Erythroblast (primary cell): ENCODE results near the gene CDH22.

ENCODE experiments used
- DNase-seq, 2 experiments: peaks; one replicate each; lab custom pipeline; 2025; lab: John Stamatoyannopoulos, UW
- GATA1 ChIP-seq: IDR thresholded peaks from 2 replicates; pipeline ENCODE4 v1.6.1; 2011; ENCODE audit warnings: low read depth, mild to moderate bottlenecking, control low read depth, low read length, moderate library complexity
- POLR2A ChIP-seq: IDR thresholded peaks from 2 replicates; pipeline ENCODE4 v1.6.1; 2011; ENCODE audit warnings: mild to moderate bottlenecking, low read length

The CDH22 gene

DNA sequence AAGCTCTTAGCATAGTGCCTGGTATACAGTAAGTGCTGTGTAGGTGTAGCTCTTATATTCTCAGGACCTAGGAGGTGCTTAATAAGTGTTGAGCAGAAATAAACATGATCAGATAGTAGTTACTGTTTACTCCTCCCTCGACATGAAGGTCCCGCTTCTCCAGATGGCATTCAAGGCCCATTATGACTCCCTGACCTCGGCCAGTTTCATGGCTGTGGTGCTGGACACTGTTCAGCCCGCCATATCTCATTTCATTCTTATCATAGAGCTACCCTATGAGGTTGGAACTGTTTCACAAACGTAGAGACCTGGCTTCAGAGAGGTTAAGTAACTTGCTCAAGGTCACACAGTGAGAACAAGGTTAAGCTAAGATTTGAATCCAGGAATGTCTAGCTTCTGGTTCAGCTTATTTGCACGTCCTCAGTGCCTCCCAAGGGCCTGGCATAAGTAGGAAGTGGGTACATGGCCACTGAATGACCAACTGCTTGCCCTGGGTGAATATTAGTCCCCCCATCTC lies 151.2 kb downstream of the CDH22 start:
- no peak for DNase-seq
- TF ChIP-seq POLR2A (no peak), GATA1 (no peak)

DNA sequence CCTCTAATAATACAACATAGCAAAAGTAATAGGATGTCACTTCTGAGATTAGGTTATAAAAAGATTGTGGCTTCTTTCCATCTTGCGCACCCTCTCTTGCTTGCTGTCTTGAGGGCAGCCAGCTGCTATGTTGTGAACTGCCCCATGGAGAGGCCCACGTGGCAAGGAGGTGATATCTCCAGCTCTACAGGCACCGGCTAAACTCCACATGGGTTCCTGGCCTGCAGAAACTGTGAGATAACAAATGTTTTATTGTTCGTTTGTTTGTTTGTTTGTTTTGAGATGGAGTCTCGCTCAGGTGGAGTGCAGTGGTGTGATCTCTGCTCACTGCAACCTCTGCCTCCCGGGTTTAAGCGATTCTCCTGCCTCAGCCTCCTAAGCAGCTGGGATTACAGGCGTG lies 152.2 kb downstream of the CDH22 start:
- TF ChIP-seq GATA1 (no peak), POLR2A (no peak)
- peak in 1 of 2 experiments; percentile 14 for DNase-seq

DNA sequence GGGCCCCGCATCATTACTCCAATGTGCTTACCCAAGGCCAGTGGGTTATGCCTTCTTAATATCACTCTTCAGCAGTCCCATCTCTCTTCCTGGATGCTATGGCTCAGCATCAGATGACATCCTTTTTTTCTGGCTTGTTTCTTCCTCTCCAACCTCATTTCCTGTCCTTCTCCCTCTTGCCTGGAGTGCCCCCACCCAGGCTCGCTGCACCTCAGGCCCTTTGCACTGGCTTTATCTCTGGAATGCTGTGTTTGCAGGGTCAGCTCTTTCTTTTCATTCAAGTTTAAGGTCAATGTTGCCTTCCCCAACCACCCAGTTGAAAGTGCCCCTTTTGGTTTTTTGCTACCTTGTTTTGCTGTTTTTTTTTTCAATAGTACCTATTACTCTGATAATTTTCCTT lies 153.5 kb downstream of the CDH22 start:
- no peak for DNase-seq
- TF ChIP-seq GATA1: no peak

DNA sequence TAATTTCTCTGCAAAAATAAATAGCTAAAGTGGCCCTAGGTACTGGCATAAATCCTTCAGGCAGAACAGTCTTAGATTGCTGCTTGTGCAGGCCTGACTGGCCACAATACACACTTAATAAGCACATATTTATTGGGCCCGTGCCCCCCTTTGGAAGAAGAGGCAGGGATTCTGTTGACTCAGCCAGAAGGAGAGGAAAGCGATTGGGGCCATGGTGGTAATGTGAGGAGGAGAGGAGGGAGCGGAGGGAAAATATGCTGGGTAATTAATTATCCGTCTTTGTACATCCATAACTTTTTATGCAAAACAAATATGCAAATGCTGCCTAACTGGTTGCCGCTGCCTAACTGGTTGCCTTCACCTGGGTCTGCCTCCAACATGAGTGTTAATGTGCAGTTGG lies 154.0 kb downstream of the CDH22 start:
- TF ChIP-seq POLR2A (no peak), GATA1 (no peak)
- no peak for DNase-seq

DNA sequence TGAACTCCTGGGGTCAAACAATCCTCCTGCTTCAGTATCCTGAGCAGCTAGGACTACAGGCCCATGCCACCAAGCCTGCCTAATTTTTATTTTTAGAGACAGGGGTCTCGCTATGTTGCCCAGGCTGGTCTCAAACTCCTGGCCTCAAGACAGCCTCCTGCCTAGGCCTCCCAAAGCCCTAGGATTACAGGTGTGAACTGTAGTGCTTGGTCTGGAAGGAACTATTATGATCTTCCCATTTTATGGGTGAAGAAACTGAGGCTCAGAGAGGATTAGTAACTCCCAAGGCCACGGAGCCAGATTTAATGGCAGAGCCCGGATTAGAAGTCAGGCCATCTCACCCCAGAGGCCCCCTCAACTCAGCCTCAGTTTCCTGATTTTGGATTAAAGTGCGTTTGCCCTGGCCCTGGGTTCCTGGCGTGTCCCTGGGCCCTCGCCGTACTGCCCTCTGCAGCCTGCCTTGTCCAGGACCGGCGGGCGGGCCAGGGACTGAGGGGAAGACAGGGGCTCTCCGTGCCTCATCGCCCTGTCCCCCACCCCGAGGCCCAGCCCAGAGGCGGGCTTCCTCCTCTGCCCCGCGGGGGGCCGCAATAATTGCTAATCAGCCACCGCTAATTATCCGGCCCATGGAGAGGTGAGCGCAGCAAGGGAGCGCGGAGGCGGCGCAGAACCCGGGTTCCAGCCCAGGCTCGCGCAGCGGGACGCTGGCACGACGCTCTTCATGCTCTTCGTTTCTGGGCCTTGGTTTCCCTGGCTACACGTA lies 155.3 kb downstream of the CDH22 start:
- TF ChIP-seq POLR2A (no peak), GATA1 (no peak)
- DNase-seq: no peak

DNA sequence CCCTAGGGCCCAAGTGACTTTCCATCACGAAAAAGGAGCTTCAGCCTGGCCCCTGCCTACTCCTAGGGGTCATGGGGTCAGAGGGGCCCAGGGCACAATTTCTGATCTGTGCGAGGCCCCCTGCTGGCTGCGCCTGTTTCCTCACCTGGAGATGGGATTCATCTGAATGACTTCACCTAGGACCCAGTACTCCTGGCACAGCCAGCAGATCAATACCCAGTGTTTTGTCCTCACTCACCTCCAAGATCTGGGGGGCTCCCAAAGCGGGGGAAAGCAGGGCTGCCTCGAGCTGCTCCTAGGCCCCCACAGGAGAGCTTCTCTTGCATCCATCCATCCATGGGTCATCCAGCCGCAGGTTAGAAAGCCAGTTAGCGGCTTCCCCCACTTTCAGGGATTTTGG lies 156.4 kb downstream of the CDH22 start:
- peak in 1 of 2 experiments; percentile 14 for DNase-seq
- no peak for TF ChIP-seq GATA1

DNA sequence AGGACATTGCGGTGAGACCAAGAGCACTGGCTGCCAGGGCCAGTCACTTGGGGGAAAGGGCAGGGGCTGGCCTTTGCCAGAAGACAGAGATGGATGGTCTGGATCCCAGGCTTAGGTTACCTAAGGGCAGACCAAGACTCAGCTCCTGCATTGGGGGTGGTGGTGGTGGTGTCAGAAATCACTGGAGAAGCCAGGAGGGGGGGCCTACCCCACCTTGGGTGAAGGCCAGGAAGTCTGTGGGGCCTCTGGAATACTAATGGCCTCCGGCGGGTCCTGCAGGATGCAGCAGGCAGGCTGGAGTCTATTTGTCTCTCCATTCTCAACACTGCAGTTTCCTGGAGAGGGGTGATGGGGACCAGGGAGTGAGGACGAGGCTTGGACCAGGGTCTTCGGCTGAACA lies 157.4 kb downstream of the CDH22 start:
- no peak for DNase-seq
- TF ChIP-seq GATA1: no peak
- no peak for TF ChIP-seq POLR2A

DNA sequence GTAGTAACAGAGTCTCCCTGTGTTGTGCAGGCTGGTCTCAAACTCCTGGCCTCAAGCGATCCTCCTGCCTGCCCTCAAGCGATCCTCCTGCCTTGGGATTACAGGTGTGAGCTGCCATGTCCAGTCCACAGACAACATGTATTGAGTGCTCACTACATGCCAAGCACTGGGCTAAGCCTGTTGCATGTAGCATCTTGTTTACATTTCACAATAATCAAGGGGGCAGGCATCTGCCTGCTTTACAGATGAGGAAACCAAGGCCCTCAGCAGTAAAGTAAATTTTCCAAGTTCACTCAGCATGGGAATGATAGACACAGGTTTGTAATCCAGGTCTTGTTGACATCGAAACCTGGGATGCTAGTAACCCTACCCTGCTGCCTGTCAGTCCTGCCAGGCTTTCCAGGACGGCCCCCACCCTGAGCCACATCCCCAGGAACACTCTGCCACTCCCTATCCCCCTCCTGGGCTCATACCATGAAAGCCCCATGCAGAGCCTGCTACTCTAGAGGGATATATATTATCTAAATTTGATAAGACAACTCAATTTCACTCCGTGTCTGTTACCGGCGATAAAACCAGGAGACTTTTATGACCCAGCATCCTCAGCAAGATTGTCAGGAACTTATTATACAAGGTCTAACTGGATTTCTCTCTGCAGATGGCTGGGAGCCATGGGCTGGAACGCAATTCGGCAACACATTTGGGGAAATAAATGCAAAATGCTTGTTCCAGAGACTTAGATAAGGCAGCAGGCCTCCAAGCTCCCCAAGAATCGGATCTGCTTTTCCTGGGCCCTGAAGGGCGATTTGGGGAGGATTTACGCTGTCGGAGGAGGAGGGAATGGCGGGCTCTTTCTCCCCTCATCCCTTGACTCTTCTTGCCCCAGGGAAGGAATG lies 159.7 kb downstream of the CDH22 start:
- TF ChIP-seq GATA1 (no peak), POLR2A (no peak)
- DNase-seq: no peak

DNA sequence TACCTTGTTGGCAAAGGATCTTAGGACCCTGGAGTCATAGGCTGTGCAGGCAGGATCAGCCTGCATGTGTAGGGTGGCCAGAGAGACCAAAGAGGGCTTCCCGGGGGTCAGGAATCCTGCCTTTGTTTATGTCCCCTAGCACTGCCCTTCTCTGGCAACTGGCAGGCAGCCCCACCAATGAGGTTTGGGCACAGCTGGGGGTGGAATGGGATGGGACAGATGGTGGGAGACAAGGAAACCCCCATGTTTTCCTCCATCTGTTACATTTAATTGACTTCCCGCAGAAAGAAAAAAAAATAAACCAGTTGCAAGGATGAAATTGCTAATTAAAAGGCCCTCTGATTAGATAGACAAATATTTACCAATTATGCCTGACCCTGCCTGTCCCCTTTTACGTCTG lies 162.6 kb downstream of the CDH22 start:
- TF ChIP-seq GATA1: no peak
- no peak for TF ChIP-seq POLR2A
- DNase-seq: no peak

DNA sequence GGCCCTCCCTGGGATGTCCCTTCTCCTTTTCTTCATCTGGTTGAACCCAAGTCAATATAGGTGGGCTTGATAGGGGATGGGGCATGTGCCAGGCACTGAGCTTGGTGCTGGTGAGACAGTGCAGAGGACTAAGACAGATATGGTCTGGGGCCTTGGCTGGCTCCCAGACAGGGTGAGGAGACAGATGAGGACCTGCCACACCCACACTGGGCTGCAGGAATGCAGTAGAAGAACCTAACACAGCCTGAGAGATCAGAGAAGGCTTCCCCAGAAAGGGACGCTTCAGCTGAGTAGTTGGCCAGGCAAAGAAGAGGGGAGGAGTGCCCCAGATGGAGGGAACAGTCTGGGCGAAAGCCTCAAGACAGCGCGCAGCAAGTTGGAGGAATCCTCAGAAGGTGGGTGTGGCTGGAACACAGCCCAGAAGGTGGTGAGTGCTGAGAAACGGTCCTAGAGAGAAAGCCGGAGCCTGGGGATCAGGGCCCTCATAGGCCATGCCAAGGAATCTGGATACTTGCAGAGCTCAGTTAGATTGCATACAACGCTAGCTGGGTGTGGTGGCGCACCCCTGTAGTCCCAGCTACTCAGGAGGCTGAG lies 163.8 kb downstream of the CDH22 start:
- TF ChIP-seq POLR2A (no peak), GATA1 (no peak)
- DNase-seq: peak; percentile 42 to 63

DNA sequence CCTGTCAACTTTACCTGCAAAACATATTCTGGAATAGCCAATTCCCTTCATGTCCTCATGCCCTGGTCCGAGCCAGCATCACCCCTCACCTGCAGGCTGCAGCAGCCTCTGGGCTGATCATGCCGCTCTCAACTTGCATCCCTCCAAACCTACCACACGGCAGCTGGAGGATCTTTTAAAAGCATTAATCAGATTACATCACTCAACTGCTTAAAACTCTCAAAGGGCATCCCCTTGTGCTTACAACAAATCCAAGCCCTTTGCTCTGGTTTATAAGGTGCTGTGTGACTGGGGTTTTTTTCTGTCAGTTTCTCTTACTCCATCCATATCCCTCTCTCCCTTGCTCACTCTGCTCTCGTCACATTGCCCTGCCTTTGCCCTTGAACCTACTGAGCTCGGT lies 166.2 kb downstream of the CDH22 start:
- no peak for DNase-seq
- no peak for TF ChIP-seq GATA1
- TF ChIP-seq POLR2A: no peak

DNA sequence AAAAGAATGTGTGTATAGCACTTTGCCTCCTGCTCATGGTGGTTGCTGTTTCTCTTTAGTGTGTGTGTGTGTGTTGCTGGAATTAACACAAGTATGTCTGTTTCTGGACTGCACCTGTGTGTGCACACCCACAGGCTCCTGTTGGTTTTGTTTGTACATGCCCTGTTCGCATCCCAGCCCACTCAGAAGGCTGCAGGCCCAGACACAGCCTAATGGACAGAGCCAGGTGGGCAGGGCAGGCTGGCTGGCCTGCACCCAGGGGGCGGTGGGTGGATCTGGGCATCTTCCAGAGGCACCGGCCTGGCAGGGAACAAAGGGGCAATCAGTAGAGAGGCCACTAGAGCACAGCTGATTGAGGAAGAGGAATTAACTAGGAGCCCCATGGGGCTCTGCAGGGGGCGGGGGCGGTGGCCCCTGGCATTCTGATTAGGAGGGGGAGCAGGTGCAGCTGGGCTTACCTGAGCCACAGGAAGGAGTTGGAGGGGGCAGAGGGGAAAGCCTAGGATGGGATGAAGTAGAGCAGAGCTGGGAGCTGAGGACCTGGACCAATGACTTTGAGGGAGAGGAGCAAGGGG lies 168.3 kb downstream of the CDH22 start:
- DNase-seq: no peak
- TF ChIP-seq GATA1: no peak

DNA sequence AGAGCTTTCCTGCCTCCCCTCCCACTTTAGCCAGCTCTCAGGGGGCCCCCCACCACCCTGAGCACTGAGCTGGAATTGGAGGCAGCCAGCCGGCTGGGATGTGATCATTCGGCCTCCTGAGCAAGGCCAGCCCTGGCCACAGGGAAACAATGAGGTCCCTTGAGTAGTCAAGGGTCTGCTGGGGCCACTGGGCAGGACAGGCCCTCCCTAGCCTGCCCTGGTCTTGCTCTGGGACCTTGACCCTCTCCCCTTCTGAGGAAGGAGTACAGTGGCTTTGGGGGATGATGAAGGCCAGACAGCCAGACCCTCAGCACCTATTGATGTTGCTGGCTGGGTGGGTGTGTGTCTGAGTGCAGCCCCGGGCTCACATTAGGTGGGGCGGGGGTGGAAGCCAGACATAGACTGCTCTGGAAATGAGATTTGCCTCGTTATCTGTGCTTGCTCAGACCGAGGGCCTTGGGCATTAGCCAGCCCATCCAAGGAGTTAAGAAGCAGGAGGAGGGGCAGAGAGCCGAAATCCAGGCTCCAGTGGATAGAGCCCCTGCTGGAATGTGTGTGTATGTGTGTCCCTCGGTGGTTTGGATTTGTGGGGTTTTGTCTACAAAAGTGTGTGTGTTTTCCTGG lies 168.9 kb downstream of the CDH22 start:
- TF ChIP-seq POLR2A (no peak), GATA1 (no peak)
- no peak for DNase-seq

DNA sequence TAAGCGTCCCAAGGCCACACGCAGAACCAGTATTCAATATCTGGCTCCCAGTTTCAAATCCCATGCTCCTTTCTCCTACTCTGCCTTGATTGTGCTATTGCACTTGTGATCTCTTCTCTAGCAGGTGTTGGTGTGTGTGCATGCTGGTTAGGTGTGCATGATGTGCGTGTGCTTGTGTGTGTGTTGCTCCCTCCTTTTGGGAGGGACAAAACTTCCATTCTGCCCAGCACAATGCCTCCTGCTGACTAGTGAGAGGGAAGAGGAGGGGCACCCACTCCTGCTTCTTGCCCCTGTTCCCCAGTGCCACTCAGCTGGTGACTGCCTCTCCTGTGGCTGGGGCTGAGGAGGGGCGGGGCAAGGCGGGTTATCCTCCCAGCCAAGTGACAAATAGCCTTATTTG lies 170.5 kb downstream of the CDH22 start:
- no peak for DNase-seq
- TF ChIP-seq GATA1 (no peak), POLR2A (no peak)
